Measurements from ENCODE around the gene TBX4. TPM values are rescaled to one million over a fixed set of nuclear protein-coding genes. Genes with fewer than 3 reads are reported as not detected.

TBX4 gene
- total RNA-seq, 1 experiment from 2014 or later = not detected

DNA sequence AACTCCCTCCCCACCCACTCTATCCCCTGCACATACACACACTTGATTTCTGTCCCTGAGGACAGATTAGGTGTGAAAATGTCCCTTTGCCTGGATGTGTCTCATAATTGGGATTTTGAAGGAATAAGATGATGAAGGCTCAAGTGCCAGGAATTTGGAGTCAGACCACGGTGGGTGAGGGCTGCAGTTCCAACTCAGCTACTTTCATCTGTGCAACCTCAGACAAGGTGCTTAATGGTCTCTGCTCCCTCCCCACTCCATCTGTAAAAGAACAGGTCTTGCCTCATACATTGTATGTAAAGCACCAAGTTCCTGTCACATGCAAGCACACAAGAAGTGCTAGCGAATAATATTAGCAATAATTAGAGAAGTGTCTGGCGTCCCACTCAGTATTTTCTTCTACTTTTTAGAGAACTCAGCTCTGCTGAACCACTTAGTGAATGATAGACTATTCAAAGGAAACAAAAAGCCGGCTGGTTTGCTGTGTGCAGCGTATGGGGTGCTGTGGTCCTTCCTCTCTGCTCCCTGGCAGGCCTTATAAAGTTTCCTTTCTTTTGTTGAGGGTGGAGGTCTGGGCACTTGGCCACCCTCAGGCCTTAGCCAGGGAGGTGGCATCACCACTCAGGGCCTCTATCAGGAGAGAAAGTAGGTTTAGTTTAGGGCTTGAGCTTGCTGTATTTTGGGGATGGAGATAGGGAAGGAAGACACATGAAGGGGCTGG, 6.4 kb downstream of the TBX4 start:
- H3K36me3 Mint-ChIP-seq (ENCODE audit: insufficient read depth, unreplicated experiment) = no peaks in the 10 kb centered on the region
- H3K27me3 Mint-ChIP-seq (ENCODE audit: insufficient read depth, unreplicated experiment) = no peaks in the 10 kb centered on the region
- H3K27ac Mint-ChIP-seq (ENCODE audit: low read depth, unreplicated experiment) = no peak overlapping the region
- H3K4me3 Mint-ChIP-seq (ENCODE audit: unreplicated experiment) = no peak overlapping the region
- H3K4me1 Mint-ChIP-seq (ENCODE audit: insufficient read depth, unreplicated experiment) = no peaks in the 10 kb centered on the region
- intact Hi-C loops (cut with micrococcal nuclease) = no loop called here
- DNase-seq (ENCODE audit: unreplicated experiment) = no peak
- POLR2A ChIA-PET = no interaction called here
- H3K9me3 Mint-ChIP-seq (ENCODE audit: unreplicated experiment) = peaks cover 12% of the 10 kb centered on the region
- CTCF ChIA-PET = interaction anchor here (0.5 kb wide), 1 partner anchor 144 kb away, joined by 5 read pairs; no protein-coding TSS in a partner anchor
- no TSS peak for BruUV-seq (replicated peaks)
- TF ChIP-seq, protein P1, sequence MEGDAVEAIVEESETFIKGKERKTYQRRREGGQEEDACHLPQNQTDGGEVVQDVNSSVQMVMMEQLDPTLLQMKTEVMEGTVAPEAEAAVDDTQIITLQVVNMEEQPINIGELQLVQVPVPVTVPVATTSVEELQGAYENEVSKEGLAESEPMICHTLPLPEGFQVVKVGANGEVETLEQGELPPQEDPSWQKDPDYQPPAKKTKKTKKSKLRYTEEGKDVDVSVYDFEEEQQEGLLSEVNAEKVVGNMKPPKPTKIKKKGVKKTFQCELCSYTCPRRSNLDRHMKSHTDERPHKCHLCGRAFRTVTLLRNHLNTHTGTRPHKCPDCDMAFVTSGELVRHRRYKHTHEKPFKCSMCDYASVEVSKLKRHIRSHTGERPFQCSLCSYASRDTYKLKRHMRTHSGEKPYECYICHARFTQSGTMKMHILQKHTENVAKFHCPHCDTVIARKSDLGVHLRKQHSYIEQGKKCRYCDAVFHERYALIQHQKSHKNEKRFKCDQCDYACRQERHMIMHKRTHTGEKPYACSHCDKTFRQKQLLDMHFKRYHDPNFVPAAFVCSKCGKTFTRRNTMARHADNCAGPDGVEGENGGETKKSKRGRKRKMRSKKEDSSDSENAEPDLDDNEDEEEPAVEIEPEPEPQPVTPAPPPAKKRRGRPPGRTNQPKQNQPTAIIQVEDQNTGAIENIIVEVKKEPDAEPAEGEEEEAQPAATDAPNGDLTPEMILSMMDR (IDR thresholded peaks at IDR 0.05; ENCODE audit: unreplicated experiment) = no peak

DNA sequence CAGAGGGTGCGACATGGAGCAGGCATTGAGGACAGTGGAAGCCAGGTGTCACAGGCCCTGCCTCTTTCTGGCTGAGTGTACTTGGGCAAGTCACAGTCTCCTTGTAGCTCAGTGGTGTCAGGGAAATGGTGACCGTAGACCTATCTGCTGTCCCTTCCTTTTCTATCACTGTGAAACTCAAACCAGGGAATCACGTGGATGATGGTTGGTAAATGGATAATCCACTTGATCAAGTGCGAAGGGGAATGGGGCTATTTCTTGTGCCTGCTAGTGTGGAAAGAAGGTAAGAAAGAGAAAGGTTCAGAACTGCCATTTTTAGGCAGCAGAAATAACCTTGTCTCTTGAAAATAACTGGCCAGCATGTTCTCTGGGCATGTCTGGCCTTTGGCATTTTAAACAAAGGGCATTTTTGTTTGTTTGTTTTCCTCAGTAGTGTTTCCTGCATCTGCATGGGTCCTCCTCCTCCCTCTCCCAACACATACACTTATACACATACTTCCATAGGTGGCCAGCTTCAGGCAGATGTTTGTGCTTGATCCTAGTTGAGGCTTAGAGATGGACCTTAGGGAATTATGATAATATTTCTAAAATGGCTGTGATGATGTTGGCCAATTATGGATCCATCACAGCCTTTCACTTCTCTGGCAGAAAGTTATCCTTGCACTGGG, 7.1 kb downstream of the TBX4 start:
- BruUV-seq (replicated peaks) = no TSS peak
- H3K27me3 Mint-ChIP-seq (ENCODE audit: insufficient read depth, unreplicated experiment) = no peaks in the 10 kb centered on the region
- POLR2A ChIA-PET = no interaction called here
- no peak overlapping the region for H3K27ac Mint-ChIP-seq (ENCODE audit: low read depth, unreplicated experiment)
- H3K4me1 Mint-ChIP-seq (ENCODE audit: insufficient read depth, unreplicated experiment) = no peaks in the 10 kb centered on the region
- intact Hi-C loops (cut with micrococcal nuclease) = no loop called here
- CTCF ChIA-PET = interaction anchor here (0.5 to 1.1 kb wide), 3 partner anchors 12 to 241 kb away, joined by 3 to 5 read pairs (median 3); no protein-coding TSS in a partner anchor
- DNase-seq (ENCODE audit: unreplicated experiment) = no peak
- no peaks in the 10 kb centered on the region for H3K36me3 Mint-ChIP-seq (ENCODE audit: insufficient read depth, unreplicated experiment)
- no peak overlapping the region for H3K4me3 Mint-ChIP-seq (ENCODE audit: unreplicated experiment)
- TF ChIP-seq, protein P1 (IDR thresholded peaks at IDR 0.05; ENCODE audit: unreplicated experiment) = no peak
- H3K9me3 Mint-ChIP-seq (ENCODE audit: unreplicated experiment) = peaks cover 7% of the 10 kb centered on the region

DNA sequence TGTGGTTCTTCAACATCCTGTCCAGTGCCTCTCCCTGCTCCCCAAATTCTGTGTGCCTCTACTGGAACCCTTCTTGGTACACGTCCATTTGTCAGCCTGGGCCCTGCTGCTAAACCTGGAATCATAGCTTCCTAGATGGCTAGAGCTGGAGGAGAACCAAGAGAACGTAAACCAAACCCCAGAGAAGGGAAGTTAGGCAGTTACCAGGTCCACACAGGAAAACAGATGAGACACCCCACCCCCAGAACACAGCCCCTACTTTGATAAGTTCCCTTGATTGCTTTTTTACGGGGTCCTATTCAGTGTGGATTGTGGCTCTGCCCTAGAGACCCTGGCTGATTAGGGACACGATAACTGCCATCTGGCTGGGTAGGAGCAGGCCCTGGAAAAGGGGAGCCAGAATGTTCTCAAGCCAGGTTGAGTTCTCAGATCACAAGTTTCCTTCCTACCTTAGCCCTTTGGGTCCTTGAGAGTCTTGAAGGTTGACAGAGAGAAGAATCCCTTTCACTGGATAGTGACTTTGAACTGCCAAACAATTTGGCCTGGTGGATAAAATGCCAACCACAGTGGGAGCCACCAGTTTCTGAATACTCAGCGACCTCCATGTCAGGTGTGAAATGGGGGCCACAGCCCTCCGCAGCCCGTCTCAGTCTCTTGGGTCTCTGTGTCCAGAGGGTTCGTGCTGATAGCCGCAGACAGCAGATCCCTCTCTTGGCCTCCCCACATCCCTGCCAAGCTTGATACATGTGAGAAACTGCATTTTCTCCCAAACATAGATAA, 7.9 kb downstream of the TBX4 start:
- H3K36me3 Mint-ChIP-seq (ENCODE audit: insufficient read depth, unreplicated experiment) = no peaks in the 10 kb centered on the region
- no peak overlapping the region for H3K4me3 Mint-ChIP-seq (ENCODE audit: unreplicated experiment)
- H3K9me3 Mint-ChIP-seq (ENCODE audit: unreplicated experiment) = peaks cover 5% of the 10 kb centered on the region
- intact Hi-C loops (cut with micrococcal nuclease) = no loop called here
- BruUV-seq (replicated peaks) = no TSS peak
- ChIA-PET POLR2A (no interaction called here), CTCF (interaction anchor here (0.6 to 1.1 kb wide), 2 partner anchors 13 to 242 kb away, joined by 3 read pairs; no protein-coding TSS in a partner anchor)
- no peak for DNase-seq (ENCODE audit: unreplicated experiment)
- no peaks in the 10 kb centered on the region for H3K4me1 Mint-ChIP-seq (ENCODE audit: insufficient read depth, unreplicated experiment)
- no peaks in the 10 kb centered on the region for H3K27me3 Mint-ChIP-seq (ENCODE audit: insufficient read depth, unreplicated experiment)
- TF ChIP-seq, protein P1 (IDR thresholded peaks at IDR 0.05; ENCODE audit: unreplicated experiment) = no peak
- no peak overlapping the region for H3K27ac Mint-ChIP-seq (ENCODE audit: low read depth, unreplicated experiment)

Data from MCF 10A (cell line).